Ovary (tissue), 3 donors: ENCODE measurements around the gene KRT81.

Experiments used
- CTCF ChIP-seq, 3 donors: fragments of 450-650 bp in 2 of 3; fragments of 200-600 bp in 1 of 3; IDR thresholded peaks; one replicate each; pipeline versions ENCODE4 v1.5.1 to v1.8.0; 2016 to 2022; ENCODE audit warnings: antibody characterized with exemption in 3 of 3, mild to moderate bottlenecking in 1 of 3
- EP300 ChIP-seq: sonication (generic); formaldehyde crosslinking; IDR thresholded peaks from one replicate; pipeline ENCODE4 v1.6.1; 2017; ENCODE audit warnings: antibody characterized with exemption
- donor health status: DM: no; HTN: no; CAD: no.

DNA sequence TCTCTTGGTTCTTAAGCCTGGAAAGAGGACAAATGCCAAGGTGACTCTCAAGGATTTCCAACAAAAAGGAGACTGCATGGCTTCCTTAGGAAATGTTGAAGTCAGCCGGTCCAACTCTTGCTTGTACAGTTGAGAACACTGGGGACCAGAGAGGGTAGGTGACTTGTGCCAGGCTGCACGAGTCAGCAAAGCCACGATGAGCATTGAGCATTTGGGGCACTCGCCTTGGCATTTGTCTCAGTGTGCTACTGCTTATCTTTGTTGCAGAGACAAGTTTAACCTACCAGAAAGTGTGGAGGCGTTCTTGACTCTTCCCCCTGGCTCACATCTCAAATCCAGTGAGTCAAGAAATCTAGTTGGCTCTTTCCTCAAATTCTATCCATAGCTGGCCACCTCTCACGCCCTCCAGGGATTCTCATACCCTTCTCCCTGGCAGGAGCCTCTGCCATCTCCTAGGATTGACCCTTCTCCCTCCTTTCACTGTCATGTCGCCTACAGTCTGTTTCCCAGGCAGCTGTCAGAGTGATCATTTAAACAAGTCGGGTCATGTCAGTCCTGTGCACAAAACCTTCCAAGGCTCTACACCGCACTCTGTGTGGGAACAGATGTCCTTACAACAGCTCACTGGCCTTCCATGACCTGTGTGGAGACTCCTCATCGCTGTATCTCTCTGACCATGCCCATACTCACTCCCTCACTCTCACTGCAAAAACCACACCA is 47.1 kb upstream of the KRT81 start:
- TF ChIP-seq EP300: no peak
- no peak for TF ChIP-seq CTCF (IDR thresholded peaks at IDR 0.05)
